PC-9 (cell line): ENCODE measurements around the gene NRK.

Source experiments
- CTCF ChIP-seq: fragments of 200-600 bp; sonication (generic); conservative IDR thresholded peaks from 2 replicates; pipeline ENCODE4 v1.6.1; 2017; ENCODE audit warnings: mixed run types, antibody characterized with exemption, mild to moderate bottlenecking, moderate library complexity
- EZH2 ChIP-seq: fragments of 200-600 bp; sonication (generic); IDR thresholded peaks from 2 replicates; pipeline ENCODE4 v1.8.0; 2017; ENCODE audit warnings: antibody characterized with exemption, low read depth

- TF ChIP-seq CTCF (no peak), EZH2 (no peak)
Measured at GRCh38 chrX:106007815-106008214, 185.5 kb downstream of the NRK start.
